Fibroblast of lung (primary cell): ENCODE results near the gene WAC. TPM values are rescaled to one million over a fixed set of nuclear protein-coding genes. Genes with fewer than 3 reads are reported as not detected.
A peak's percentile ranks its signal among the peaks of the same experiment; 100 is the strongest.

Experiments
- DNase-seq, 2 donors: peaks; one replicate each; pipeline versions ENCODE4 v3.0.0 to v3.0.0-alpha.2; 2010; ENCODE audit warnings: low read depth in 2 of 2
- H2AFZ ChIP-seq: 2 replicates; pipeline ENCODE4 v1.5.1; 2012; ENCODE audit warnings: low read length, control low read depth, inconsistent platforms
- H3K27ac ChIP-seq: 2 replicates; pipeline ENCODE4 v1.5.1; 2011; ENCODE audit warnings: low read length, control low read depth; ENCODE audit not compliant: insufficient read depth
- H3K27me3 ChIP-seq: 2 replicates; pipeline ENCODE4 v1.5.1; 2011; ENCODE audit warnings: mild to moderate bottlenecking, low read length; ENCODE audit not compliant: control insufficient read depth, insufficient read depth
- H3K36me3 ChIP-seq: 2 replicates; pipeline ENCODE4 v1.5.1; 2011; ENCODE audit warnings: low read length; ENCODE audit not compliant: control insufficient read depth, insufficient read depth
- H3K4me1 ChIP-seq: 2 replicates; pipeline ENCODE4 v1.5.1; 2011; ENCODE audit warnings: low read length; ENCODE audit not compliant: control insufficient read depth, insufficient read depth; ENCODE audit errors: extremely low read depth
- H3K4me2 ChIP-seq: 2 replicates; pipeline ENCODE4 v1.5.1; 2011; ENCODE audit warnings: low read length, control low read depth; ENCODE audit not compliant: insufficient read depth; ENCODE audit errors: extremely low read depth
- H3K4me3 ChIP-seq, 4 experiments: fragments of 200-600 bp in 1 of 4; sonication (generic) in 1 of 4; replicated peaks in 1 of 4; 2 replicates each; pipeline ENCODE4 v1.5.1; 2011 to 2016; ENCODE audit warnings: low read length in 4 of 4, low read depth in 3 of 4, mild to moderate bottlenecking in 3 of 4, control low read depth in 2 of 4, inconsistent platforms in 1 of 4, mixed read lengths in 1 of 4; ENCODE audit not compliant: insufficient read depth in 1 of 4; ENCODE audit errors: control extremely low read depth in 1 of 4
- H3K79me2 ChIP-seq: 2 replicates; pipeline ENCODE4 v1.5.1; 2012; ENCODE audit warnings: mild to moderate bottlenecking, low read length, inconsistent platforms; ENCODE audit not compliant: control insufficient read depth, insufficient read depth
- H3K9ac ChIP-seq: 2 replicates; pipeline ENCODE4 v1.5.1; 2011; ENCODE audit warnings: mild to moderate bottlenecking, low read length, control low read depth; ENCODE audit not compliant: insufficient read depth
- H3K9me3 ChIP-seq: 2 replicates; pipeline ENCODE4 v1.5.1; 2012; ENCODE audit warnings: low read depth, low read length; ENCODE audit not compliant: control insufficient read depth, insufficient read depth
- H4K20me1 ChIP-seq: 2 replicates; pipeline ENCODE4 v1.5.1; 2011; ENCODE audit warnings: low read length; ENCODE audit not compliant: control insufficient read depth, insufficient read depth; ENCODE audit errors: extremely low read depth
- CTCF ChIP-seq, 2 donors: IDR thresholded peaks in 1 of 2; conservative IDR thresholded peaks in 1 of 2; 1 replicate in 1 of 2; 2 replicates in 1 of 2; pipeline ENCODE4 v1.5.1; 2011 to 2012; ENCODE audit warnings: low read length in 2 of 2, control low read depth in 1 of 2, inconsistent platforms in 1 of 2, low read depth in 1 of 2, mild to moderate bottlenecking in 1 of 2
- EZH2 ChIP-seq: IDR thresholded peaks from 2 replicates; pipeline ENCODE4 v1.5.1; 2012; ENCODE audit warnings: low read length, control low read depth, mild to moderate bottlenecking; ENCODE audit errors: missing control alignments
- polyA plus RNA-seq, 2 donors: library from polyadenylated mRNA; depleted of rRNA in 1 of 2; stranded (reverse) in 1 of 2; unstranded in 1 of 2; fragments of >200 nt; gene quantifications; 2 replicates each; pipeline ENCODE4 v1.2.1, GENCODE V29; 2011 to 2012; ENCODE audit warnings: missing spikeins in 1 of 2
- total RNA-seq: library from RNA; depleted of rRNA; stranded (reverse); fragments of >200 nt; gene quantifications from 2 replicates; pipeline ENCODE4 v1.2.1, GENCODE V29; 2014

The WAC gene
- total and polyA plus RNA-seq, 2 donors (not counting 1 experiment from before 2014, with no cell fraction given), result 65.7 to 94.2 TPM

- H2AFZ ChIP-seq, result no peak overlapping the region
- no peak overlapping the region for H3K4me3 ChIP-seq
- H3K4me1 ChIP-seq, result no peaks in the 10 kb centered on the region
- H3K27me3 ChIP-seq, result no peaks in the 10 kb centered on the region
- TF ChIP-seq CTCF (conservative IDR thresholded peaks at IDR 0.05 in 1 of 2, IDR thresholded peaks at IDR 0.05 in 1 of 2; ENCODE audit: low read depth in 1 of 2, low read length in 2 of 2) (no peak), EZH2 (no peak)
- no peak overlapping the region for H3K9ac ChIP-seq
- no peak overlapping the region for H3K4me2 ChIP-seq
- H3K27ac ChIP-seq, result no peak overlapping the region
- H3K79me2 ChIP-seq, result peaks cover 96% of the 10 kb centered on the region
- H3K9me3 ChIP-seq, result no peaks in the 10 kb centered on the region
- H4K20me1 ChIP-seq, result no peaks in the 10 kb centered on the region
- H3K36me3 ChIP-seq, result peaks cover 1% of the 10 kb centered on the region
- DNase-seq, result no peak
These were observed 25.3 kb downstream of the WAC start for GRCh38 chr10:28558186-28558585.

- TF ChIP-seq EZH2 (no peak), CTCF (conservative IDR thresholded peaks at IDR 0.05 in 1 of 2, IDR thresholded peaks at IDR 0.05 in 1 of 2; ENCODE audit: low read depth in 1 of 2, low read length in 2 of 2) (no peak)
- H3K4me3 ChIP-seq, result no peak overlapping the region
- H3K4me2 ChIP-seq, result no peak overlapping the region
- no peak overlapping the region for H3K9ac ChIP-seq
- H3K4me1 ChIP-seq, result no peaks in the 10 kb centered on the region
- no peaks in the 10 kb centered on the region for H4K20me1 ChIP-seq
- H2AFZ ChIP-seq, result no peak overlapping the region
- H3K27me3 ChIP-seq, result no peaks in the 10 kb centered on the region
- H3K9me3 ChIP-seq, result no peaks in the 10 kb centered on the region
- H3K36me3 ChIP-seq, result no peaks in the 10 kb centered on the region
- peaks cover 96% of the 10 kb centered on the region for H3K79me2 ChIP-seq
- no peak overlapping the region for H3K27ac ChIP-seq
- DNase-seq, result no peak
These were observed 26.1 kb downstream of the WAC start for GRCh38 chr10:28558923-28559508.

- H3K27ac ChIP-seq, result no peak overlapping the region
- no peak overlapping the region for H3K4me2 ChIP-seq
- H3K36me3 ChIP-seq, result no peaks in the 10 kb centered on the region
- peaks cover 3% of the 10 kb centered on the region for H3K4me1 ChIP-seq
- DNase-seq, result peak in 1 of 2 donors; percentile 61
- TF ChIP-seq EZH2 (no peak), CTCF (conservative IDR thresholded peaks at IDR 0.05 in 1 of 2, IDR thresholded peaks at IDR 0.05 in 1 of 2; ENCODE audit: low read depth in 1 of 2, low read length in 2 of 2) (no peak)
- H3K4me3 ChIP-seq, result no peak overlapping the region
- H4K20me1 ChIP-seq, result peaks cover 2% of the 10 kb centered on the region
- no peak overlapping the region for H2AFZ ChIP-seq
- no peak overlapping the region for H3K9ac ChIP-seq
- H3K79me2 ChIP-seq, result peaks cover 96% of the 10 kb centered on the region
- no peaks in the 10 kb centered on the region for H3K27me3 ChIP-seq
- no peaks in the 10 kb centered on the region for H3K9me3 ChIP-seq
These were observed 26.7 kb downstream of the WAC start for GRCh38 chr10:28559618-28560017.
